HG02981 (cell line): ENCODE results near the gene MTF2.
A peak's percentile ranks its signal among the peaks of the same experiment; 100 is the strongest.

Source experiments
- ATAC-seq: cut with Tn5 transposase; IDR thresholded peaks from one replicate; pipeline ENCODE4 v1.9.1; 2021; ENCODE audit warnings: mild to moderate bottlenecking, moderate library complexity; ENCODE audit not compliant: unreplicated experiment

Gene MTF2

DNA sequence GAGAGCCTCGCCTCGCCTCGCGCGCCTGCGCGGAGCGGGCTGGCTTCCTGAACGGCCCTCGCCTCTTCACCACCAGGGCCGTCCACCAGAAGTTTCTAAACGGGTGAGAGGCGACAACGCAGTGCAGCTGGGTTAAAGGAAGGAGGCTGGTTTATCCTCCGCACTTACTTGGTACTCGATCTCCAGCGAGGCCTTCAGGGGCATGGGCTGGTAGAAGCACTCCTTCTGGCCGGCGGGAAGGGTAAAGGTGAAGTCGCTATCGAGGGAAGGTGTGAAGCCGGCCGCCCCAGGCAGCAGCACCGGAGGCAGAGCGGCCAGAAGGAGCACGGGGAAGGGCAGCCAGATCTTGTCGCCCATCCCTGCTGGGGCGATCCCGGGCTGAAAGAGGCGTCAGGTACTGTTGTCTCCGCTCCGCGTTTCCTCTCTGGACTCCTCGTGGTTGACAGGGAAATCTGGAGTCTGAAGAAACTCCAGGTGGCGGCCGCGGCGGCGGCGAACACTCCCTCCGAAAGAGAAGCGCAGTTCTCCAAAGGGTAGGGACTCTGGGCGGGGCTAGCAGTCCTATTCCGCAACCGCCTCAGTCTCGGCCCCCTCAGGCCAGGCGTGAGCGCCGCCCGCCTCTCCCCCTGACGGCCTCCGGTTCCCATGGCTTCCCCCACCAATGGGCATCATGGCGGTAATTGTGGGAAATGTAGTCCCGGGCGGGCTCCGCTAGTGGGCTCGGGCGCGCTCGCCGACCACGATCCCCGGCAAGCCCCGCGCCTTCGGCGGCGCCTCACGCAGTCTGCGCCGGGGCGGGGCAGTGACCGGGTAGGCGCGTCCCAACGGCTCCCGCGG lies 101.0 kb downstream of the MTF2 start, which contains the start of gene TMED5:
TSS of gene TMED5 (minus strand) at position 528 of the 837 bp plus-strand sequence. CDS start at position 357, 171 bp downstream.
- ATAC-seq, result peak; percentile 83

DNA sequence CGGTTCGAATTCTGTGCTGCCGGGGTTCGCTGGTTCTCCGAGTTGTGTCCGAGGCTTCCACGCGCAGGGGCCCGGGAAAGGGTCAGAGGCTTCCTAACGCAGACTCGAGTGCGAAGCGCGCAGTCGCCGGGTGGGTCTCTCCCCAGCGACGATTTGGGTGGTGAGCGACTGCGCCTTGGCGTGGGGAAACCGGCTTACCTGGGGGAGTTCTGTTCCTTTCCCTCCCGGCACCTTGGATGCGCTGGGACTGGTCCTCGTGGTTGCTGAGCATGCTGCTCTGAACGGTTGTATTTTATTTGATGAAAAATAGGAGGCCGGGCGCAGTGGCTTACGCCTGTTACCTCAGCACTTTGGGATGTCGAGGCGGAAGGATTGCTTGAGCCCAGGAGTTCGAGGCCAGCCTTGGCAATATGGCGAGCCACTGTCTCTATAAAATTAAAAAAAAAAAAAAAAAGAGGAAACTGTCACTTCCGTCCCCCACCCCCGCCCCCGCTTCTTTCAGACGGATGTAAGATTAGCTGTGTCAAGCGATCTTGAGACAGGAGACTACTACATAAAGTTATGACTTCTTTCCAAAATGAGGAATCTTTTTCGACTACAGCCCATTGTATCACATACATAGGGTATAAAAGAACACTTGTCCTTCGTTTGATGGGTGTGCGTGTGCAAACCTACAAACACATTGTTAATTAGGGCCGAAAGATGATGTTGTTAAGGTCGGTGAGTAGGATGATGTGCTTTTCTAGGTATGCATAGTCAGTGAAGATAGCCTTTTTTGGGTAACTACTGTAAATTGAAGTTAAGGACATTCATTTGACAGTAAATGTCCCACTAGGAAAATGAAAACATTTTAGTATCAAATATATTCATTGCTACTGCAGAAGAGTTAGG lies 101.9 kb downstream of the MTF2 start, which contains the start of gene CCDC18:
TSS of gene CCDC18 (plus strand) at position 2 of the 891 bp plus-strand sequence. CDS start 2,638 bp downstream, outside the sequence.
- ATAC-seq, result peak; percentile 5

DNA sequence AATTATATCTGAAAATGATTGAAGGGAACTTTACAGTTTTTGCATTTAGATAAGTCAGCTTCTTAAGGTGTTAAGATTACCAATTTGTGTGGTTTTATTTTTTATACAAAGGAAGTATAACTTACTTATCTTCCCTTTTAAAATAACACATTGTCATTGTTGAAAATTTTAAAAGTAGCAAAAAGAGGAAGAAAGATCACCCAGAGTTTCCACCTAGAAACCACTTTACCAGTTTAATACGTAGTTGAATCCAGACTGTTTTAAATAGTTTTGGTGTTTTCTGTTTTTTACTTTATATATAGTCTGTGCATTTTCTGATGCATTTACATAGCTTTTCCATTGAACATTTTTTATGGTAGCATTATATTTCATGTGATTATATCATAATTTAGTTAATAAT lies 107.6 kb downstream of the MTF2 start:
- ATAC-seq, result no peak
